A172 (cell line): ENCODE results near the gene PTGES. TPM values are rescaled to one million over a fixed set of nuclear protein-coding genes. Genes with fewer than 3 reads are reported as not detected.
A peak's percentile ranks its signal among the peaks of the same experiment; 100 is the strongest.

Source experiments
- DNase-seq: peaks from one replicate; pipeline ENCODE4 v3.0.0-alpha.2; 2015; ENCODE audit warnings: low spot score
- total RNA-seq: library from RNA; depleted of rRNA; stranded (reverse); fragments of >200 nt; shearing (Covaris generic); gene quantifications from 2 replicates; pipeline ENCODE4 v1.2.3, GENCODE V29; 2014

Gene PTGES
- total RNA-seq, 1 experiment from 2014 or later = 4.3 TPM

- DNase-seq = no peak
Measured at GRCh38 chr9:129718647-129719046, 34.2 kb downstream of the PTGES start.

GRCh38 chr9:129717991-129718390 is 34.9 kb downstream of the PTGES start:
- DNase-seq = no peak

- DNase-seq = no peak
Measured at GRCh38 chr9:129716091-129716490, 36.8 kb downstream of the PTGES start.

- no peak for DNase-seq
Measured at GRCh38 chr9:129714511-129715061, 38.3 kb downstream of the PTGES start.

DNA sequence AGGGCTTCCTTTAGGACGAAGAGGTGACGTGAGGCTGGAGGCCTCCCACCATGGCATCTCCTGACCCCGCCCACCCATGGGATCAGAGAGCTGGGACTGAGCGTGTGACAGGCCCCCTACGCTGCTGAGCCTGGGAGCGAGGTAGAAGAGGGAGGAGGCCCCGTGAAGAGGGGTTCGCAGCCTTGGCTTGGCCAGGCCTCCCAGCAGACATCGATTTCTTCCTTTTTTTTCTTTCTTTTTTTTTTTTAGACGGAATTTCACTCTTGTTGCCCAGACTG is 39.5 kb downstream of the PTGES start:
- DNase-seq = no peak

DNA sequence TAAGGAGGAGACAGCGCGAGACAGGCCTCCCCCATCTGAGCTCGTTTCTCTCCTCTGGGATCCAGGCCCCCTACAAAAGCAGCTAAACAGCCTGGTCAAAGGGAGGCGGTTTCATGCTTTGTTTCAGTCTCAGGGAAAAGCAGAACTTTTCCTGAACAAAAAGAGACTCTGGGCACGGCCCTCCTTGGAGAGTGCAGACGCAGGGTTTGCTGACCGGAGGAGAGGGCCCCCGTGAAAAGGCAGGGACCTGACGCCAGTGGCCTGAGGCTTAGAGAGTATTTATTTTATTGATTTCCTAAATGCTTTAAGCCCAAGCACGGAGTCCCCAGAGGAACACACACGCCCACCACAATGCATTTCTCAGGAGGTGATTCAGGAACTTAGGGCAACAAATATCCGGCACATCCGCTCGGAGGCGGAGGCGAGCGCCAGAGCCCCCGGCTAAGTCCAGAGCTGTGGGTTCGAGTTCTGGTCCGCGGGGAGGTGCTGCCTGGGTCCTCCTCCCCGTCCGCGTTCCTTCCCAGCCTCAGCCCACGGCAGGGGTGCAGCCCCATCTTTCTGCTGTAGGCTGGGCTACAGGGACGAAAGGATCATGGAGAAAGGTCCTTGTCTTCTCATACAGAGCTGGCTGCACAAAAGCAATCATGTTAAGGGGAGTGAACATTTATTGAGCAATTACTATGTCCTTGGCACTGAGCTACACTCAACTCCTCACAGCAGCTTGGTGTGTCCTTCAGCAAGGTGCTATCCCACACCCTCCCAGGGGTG is 40.0 kb downstream of the PTGES start:
- DNase-seq = no peak

- DNase-seq = no peak
Measured at GRCh38 chr9:129710169-129710453, 42.7 kb downstream of the PTGES start.

DNA sequence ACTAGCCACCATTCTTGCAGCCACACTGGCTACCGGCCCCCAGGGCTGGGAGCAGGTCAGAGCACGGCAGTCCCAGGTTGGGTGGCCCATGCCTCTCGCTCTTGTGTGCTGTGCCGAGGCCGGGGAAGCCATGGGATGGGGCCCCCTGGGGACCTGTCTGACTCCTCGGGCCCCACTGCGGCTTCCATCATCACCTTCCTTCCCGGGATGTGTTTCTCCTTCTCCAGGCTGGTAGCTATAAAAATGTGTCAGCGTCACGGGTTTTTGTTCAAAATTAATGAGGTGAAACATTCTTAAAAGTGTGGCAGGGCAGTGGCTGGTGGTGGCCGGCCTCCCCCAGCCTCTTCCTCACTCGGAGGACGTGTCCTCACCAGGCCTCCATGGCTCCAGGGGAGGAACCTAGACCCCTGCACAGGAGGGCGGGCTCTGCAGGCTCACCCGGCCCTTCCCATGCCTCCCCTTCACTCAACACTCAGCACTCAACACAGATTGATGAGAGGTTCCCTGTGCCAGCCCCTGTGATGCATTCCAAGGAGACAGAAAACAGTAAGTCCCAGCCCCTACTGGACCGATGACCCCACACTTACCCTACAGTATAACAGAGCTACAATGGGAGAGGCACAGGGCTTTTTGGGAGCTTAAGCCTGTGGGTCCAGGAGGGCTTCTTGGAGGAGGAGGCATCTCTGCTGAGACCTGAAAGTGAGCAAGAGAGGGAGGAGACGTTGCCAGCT is 43.2 kb downstream of the PTGES start:
- DNase-seq = no peak

DNA sequence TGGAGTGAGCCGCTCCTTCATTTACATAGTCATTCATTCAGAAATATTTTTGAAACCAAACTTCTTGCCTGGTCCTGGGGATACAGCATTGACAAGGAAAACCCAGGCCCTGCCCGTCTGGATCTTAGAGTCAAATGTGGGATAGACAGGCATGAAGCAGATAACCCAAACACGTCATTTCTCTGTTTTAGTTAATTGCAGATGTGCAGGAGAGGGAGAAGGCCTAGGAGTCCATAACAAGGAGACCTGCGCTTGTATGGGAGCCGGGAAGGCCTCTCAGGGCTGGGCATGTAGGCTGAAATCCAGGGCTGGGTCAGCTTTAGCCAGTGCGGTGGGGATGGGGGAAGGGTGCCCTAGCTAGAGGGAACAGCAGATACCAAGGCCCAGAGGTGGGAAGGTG is 44.0 kb downstream of the PTGES start:
- DNase-seq = no peak

- no peak for DNase-seq
Measured at GRCh38 chr9:129704807-129705206, 48.0 kb downstream of the PTGES start.

DNA sequence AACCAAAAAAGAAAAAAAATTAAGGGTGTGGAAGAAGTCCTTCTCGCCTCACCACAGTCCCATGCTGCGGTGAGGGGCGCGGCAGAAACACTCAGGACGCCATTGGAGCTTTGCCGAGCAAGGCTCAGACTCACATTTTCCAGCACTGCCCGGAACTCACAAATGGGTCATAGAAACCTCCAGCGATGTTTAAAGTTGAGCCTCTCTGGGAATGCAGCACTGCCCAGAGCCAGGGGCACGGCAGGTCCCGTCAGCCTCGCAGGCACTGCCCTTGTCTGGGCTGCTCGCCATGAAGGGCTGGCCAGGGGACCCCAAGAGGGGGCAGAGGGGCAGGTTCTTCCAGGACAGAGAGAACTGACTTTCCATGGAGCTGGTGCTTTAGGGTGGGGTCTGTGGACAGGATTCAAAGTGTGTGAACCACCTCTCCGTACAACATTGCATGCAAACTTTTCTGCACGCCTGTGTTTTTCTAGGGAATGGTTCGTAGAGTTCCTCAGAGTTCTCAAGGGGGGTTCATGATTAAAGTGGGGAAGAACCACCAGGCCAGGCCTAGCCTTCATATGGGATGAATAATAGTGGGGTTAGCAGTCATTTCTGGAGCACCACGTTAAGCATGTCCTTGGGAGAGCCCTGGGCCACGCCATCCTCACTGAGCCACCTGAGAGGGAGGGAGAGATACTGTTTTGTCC is 49.0 kb downstream of the PTGES start:
- no peak for DNase-seq

DNA sequence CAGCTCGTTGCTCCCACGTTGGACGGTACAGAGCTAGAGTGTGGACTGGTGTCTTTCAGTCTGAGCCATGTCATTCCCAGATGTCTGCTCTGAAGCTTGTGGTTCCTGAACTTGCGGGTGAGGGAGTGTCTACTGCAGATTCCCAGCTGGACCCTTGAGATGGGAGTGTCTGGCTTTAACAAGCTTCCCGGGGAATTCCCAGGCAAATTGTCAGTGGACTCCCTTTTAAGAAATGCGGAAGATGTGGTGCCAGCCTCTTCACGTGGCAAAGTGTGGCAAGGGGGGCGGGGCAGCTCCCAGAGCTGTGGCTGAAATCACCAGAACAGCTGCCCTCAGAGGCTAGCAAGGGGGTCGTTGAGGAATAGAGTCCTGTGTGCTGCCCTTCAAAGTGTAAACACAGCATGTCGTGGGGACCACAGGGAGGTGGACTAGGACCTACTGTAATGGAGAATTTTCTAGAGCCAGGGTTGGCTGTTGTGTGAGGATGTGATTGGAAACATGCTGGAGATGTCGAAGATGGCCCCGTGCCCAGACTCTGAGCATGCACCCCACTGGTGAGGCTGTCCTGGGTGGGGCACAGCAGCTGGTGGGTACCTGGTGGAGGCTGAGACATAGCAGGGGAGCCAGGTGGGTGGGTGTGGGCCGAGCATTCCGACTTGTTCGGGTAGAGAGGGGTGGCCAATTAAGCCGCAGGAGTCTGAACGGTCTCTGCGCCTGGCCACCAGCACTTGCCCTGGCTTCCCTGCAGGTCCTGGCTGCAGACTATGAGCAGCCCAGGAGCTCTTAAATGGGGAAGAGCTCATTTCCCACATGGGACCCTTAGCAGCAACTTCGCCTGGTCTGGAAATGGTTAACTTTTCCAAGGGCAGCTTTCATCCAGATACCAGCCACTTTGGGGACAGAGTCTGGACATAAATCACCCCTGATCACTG is 50.0 kb downstream of the PTGES start:
- DNase-seq = peak; percentile 93

DNA sequence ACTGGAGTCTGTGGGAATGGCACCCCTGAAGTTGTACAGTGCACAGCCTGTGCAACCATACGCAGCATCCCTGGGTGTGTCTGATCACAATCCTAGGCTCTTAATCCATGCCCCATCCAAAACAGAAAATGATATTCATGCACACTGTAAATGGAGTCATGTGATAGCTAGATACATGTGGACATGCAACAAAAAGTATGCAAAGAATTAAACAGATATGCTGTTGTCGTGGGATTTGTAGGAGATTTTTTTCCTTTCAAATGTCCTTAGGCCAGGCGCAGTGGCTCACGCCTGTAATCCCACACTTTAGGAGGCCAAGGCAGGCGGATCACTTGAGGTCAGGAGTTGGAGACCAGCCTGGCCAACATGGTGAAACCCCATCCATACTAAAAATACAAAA is 51.3 kb downstream of the PTGES start:
- DNase-seq = no peak

DNA sequence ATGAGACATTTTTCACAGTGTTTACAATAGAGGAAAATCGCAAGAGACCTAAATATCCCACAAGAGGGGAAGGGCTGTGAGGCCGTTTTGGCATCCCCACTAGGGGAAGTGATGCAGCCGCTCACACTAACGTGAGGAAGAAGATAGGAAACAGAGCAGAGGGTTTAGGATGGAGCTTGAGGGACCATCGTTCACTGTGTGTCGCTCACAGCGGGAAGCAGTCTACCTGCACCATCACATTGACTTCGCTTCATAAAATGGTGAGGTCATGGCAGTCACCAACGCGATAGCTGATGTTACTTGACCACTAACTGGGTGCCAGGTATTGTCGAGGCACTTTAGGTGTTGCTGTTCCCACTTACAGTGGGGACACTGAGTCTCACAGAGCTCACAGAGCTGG is 51.8 kb downstream of the PTGES start:
- no peak for DNase-seq

- DNase-seq = no peak
Measured at GRCh38 chr9:129698254-129698757, 54.5 kb downstream of the PTGES start.

GRCh38 chr9:129697656-129698253 is 55.1 kb downstream of the PTGES start:
- no peak for DNase-seq

GRCh38 chr9:129696944-129697655 is 55.7 kb downstream of the PTGES start:
- DNase-seq = no peak

- DNase-seq = no peak
Measured at GRCh38 chr9:129695870-129696269, 57.0 kb downstream of the PTGES start.

DNA sequence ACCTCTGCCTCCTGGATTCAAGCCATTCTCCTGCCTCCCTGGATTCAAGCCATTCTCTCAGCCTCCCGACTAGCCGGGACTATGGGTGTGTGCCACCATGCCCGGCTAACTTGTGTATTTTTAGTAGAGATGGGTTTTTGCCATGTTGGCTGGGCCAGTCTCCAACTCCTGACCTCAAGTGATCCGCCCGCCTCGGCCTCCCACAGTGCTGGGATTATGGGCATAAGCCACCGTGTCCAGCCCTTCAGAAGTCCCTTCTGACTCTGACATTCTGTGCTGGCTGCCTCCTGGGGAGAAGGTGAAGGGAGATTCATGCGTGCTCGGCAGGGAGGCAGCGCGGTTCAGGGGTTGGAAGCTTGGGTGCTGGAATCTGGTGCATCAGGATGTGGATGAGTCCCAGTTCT is 58.6 kb downstream of the PTGES start:
- DNase-seq = peak; percentile 64

- DNase-seq = no peak
Measured at GRCh38 chr9:129693741-129694140, 59.1 kb downstream of the PTGES start.

DNA sequence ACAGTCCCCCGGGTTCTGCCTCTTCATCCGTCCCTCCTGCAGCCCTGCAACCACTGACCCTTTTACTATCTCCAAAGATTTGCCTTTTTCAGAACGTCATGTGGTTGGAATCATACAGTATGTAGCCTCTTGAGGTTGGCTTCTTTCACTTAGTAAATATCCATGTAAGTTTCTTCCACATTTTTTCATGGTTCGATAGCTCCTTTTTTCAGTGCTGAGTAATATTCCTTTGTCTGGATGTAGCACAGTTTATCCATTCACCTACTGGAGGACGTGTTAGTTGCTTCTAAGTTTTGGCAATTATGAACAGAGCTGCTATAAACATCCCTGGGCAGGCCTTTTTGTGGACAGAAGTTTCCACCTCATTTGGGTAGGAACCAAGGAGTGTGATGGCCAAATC is 60.3 kb downstream of the PTGES start:
- no peak for DNase-seq
